ENCODE results near the gene TMEM39A. TPM values are rescaled to one million over a fixed set of nuclear protein-coding genes. Genes with fewer than 3 reads are reported as not detected.

The TMEM39A gene
- total RNA-seq, 5 donors from 2014 or later (not counting 1 experiment from before 2014, with no cell fraction given) = 35.4 to 59.5 (median 38.7) TPM

DNA sequence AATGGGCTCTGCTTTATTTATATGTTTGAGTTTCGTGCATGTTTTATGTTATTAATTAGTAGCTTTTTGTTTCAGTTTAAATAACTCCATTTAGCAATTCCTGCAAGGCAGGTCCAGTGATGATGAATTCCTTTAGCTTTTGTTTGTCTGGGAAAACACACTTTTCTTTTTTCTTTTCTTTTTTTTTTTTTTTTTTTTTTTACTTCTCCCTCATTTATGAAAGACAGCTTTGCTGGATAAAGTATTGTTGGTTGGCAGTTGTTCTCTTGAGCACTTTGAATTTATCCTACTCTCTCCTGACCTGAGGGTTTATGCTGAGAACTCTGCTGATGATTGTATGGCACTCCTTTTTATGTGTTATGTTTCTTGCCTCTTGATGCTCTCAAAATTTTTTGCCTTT, 35.7 kb downstream of the TMEM39A start:
- Histone ChIP-seq H3K27me3 (replicated peaks in 1 of 2; ENCODE audit: control insufficient read depth in 2 of 2, extremely low read depth in 1 of 2, insufficient read depth in 2 of 2, low read length in 1 of 2) (no peaks in the 10 kb centered on the region), H3K4me3 (ENCODE audit: control insufficient read depth in 1 of 2, extremely low read depth in 1 of 2, low read length in 1 of 2) (no peak overlapping the region), H3K27ac (ENCODE audit: low read length) (no peak overlapping the region), H3K36me3 (ENCODE audit: control insufficient read depth in 2 of 2, extremely low read depth in 1 of 2, insufficient read depth in 1 of 2, low read length in 1 of 2) (peaks cover 0 to 24% of the 10 kb centered on the region in 2 donors), H3K9me3 (peaks cover 9% of the 10 kb centered on the region), H3K4me1 (ENCODE audit: control insufficient read depth in 1 of 2, extremely low read depth in 1 of 2, insufficient read depth in 2 of 2, low read length in 2 of 2) (no peaks in the 10 kb centered on the region)
- peak in 1 of 35 experiments; percentile 9 for DNase-seq
- ATAC-seq (replicated peaks in 1 of 4) = no peak
- no peaks in the 10 kb centered on the region for H3K4me1 Mint-ChIP-seq
- no peaks in the 10 kb centered on the region for H3K27me3 Mint-ChIP-seq
- WGBS (ENCODE audit: insufficient coverage) = no CpG with 5 or more reads among the region's 1 CpG
- no peak overlapping the region for H3K27ac Mint-ChIP-seq
- H3K4me3 Mint-ChIP-seq = no peak overlapping the region
- ChIA-PET POLR2A (no interaction called here), CTCF (interaction anchor here in 1 of 2 donors (0.7 kb wide), 1 partner anchor 21 kb away, joined by 3 read pairs; no protein-coding TSS in a partner anchor)
- H3K36me3 Mint-ChIP-seq = peaks cover 62% of the 10 kb centered on the region
- peaks cover 34 to 70% (median 52%) of the 10 kb centered on the region in 3 donors for H3K9me3 Mint-ChIP-seq

GRCh38 chr3:119420196-119420595, 43.2 kb downstream of the TMEM39A start:
- ChIA-PET POLR2A (no interaction called here), CTCF (no interaction called here)
- H3K27me3 ChIP-seq (replicated peaks in 1 of 2; ENCODE audit: control insufficient read depth in 2 of 2, extremely low read depth in 1 of 2, insufficient read depth in 2 of 2, low read length in 1 of 2) = no peaks in the 10 kb centered on the region
- no peak overlapping the region for H3K4me3 Mint-ChIP-seq
- H3K9me3 Mint-ChIP-seq = peaks cover 8 to 11% (median 9%) of the 10 kb centered on the region in 3 donors
- H3K4me3 ChIP-seq (ENCODE audit: control insufficient read depth in 1 of 2, extremely low read depth in 1 of 2, low read length in 1 of 2) = no peak overlapping the region
- no peaks in the 10 kb centered on the region for H3K9me3 ChIP-seq
- no peak overlapping the region for H3K27ac Mint-ChIP-seq
- no peak for ATAC-seq (replicated peaks in 1 of 4)
- H3K4me1 Mint-ChIP-seq = peaks cover 8 to 13% (median 10%) of the 10 kb centered on the region in 3 donors
- no CpG with 5 or more reads among the region's 2 CpGs for WGBS (ENCODE audit: insufficient coverage)
- peak in 1 of 35 experiments; percentile 12 for DNase-seq
- no peak overlapping the region for H3K27ac ChIP-seq (ENCODE audit: low read length)
- H3K27me3 Mint-ChIP-seq = no peaks in the 10 kb centered on the region
- peaks cover 11% of the 10 kb centered on the region for H3K36me3 Mint-ChIP-seq
- no peaks in the 10 kb centered on the region for H3K36me3 ChIP-seq (ENCODE audit: control insufficient read depth in 2 of 2, extremely low read depth in 1 of 2, insufficient read depth in 1 of 2, low read length in 1 of 2)
- H3K4me1 ChIP-seq (ENCODE audit: control insufficient read depth in 1 of 2, extremely low read depth in 1 of 2, insufficient read depth in 2 of 2, low read length in 2 of 2) = no peaks in the 10 kb centered on the region

GRCh38 chr3:119418641-119419040, 44.8 kb downstream of the TMEM39A start:
- POLR2A ChIA-PET = no interaction called here
- no peak for ATAC-seq (replicated peaks in 1 of 4)
- Histone ChIP-seq H3K27me3 (replicated peaks in 1 of 2; ENCODE audit: control insufficient read depth in 2 of 2, extremely low read depth in 1 of 2, insufficient read depth in 2 of 2, low read length in 1 of 2) (no peaks in the 10 kb centered on the region), H3K36me3 (ENCODE audit: control insufficient read depth in 2 of 2, extremely low read depth in 1 of 2, insufficient read depth in 1 of 2, low read length in 1 of 2) (peaks cover 0 to 8% of the 10 kb centered on the region in 2 donors), H3K4me3 (ENCODE audit: control insufficient read depth in 1 of 2, extremely low read depth in 1 of 2, low read length in 1 of 2) (no peak overlapping the region), H3K9me3 (no peaks in the 10 kb centered on the region), H3K4me1 (ENCODE audit: control insufficient read depth in 1 of 2, extremely low read depth in 1 of 2, insufficient read depth in 2 of 2, low read length in 2 of 2) (no peaks in the 10 kb centered on the region), H3K27ac (ENCODE audit: low read length) (no peak overlapping the region)
- H3K9me3 Mint-ChIP-seq = peaks cover 2 to 9% (median 3%) of the 10 kb centered on the region in 3 donors
- H3K4me1 Mint-ChIP-seq = peaks cover 8 to 13% (median 10%) of the 10 kb centered on the region in 3 donors
- CTCF ChIA-PET = no interaction called here
- H3K27me3 Mint-ChIP-seq = no peaks in the 10 kb centered on the region
- H3K27ac Mint-ChIP-seq = no peak overlapping the region
- no peak for DNase-seq
- no peak overlapping the region for H3K4me3 Mint-ChIP-seq
- H3K36me3 Mint-ChIP-seq = peaks cover 18% of the 10 kb centered on the region

DNA sequence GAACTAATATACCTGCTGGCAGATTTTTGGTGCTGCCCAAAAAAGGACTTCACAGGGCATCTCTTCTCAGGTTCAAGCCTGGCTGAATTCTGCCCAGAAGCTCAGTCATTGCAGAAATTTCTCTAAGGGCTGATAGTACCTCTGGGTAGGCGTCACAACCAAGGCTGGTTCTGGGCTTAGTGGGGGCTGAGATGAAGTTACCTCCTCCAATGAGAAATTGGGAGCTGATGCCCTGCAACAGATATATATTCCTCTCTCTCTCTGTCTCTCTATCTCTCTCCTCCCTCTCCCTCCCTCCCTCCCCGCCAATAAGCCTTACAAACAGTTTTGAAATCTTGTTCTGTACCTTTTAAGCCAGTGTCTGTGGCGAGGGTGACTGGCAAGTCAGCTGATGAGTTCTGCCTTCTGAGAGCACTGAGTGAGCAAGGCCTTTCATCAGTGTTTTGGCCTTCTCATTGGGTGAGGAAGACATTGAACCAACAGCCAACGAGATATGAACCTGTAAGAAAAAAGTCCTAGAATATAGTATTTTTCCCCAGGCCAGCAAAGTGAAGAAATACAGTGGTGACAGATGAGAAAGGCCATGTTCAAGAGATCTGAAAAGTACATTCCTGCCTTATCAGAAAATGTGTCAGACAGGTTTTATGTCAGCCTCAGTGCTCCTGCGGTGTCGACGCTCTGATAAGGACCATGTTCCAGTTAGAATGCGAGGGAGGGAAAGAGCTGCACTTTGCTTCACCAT, 45.5 kb downstream of the TMEM39A start:
- H3K9me3 ChIP-seq = no peaks in the 10 kb centered on the region
- H3K4me1 Mint-ChIP-seq = peaks cover 8 to 13% (median 10%) of the 10 kb centered on the region in 3 donors
- H3K27me3 ChIP-seq (replicated peaks in 1 of 2; ENCODE audit: control insufficient read depth in 2 of 2, extremely low read depth in 1 of 2, insufficient read depth in 2 of 2, low read length in 1 of 2) = no peaks in the 10 kb centered on the region
- POLR2A ChIA-PET = interaction anchor here in 1 of 2 donors (0.5 kb wide), 1 partner anchor 14 kb away, joined by 3 read pairs; no protein-coding TSS in a partner anchor
- ATAC-seq (replicated peaks in 1 of 4) (no peak), DNase-seq (no peak)
- no peak overlapping the region for H3K27ac Mint-ChIP-seq
- no peak overlapping the region for H3K4me3 Mint-ChIP-seq
- CTCF ChIA-PET = no interaction called here
- H3K36me3 Mint-ChIP-seq = peaks cover 19% of the 10 kb centered on the region
- no peaks in the 10 kb centered on the region for H3K27me3 Mint-ChIP-seq
- peaks cover 0 to 8% (median 2%) of the 10 kb centered on the region in 3 donors for H3K9me3 Mint-ChIP-seq
- no peak overlapping the region for H3K27ac ChIP-seq (ENCODE audit: low read length)
- peaks cover 0 to 8% of the 10 kb centered on the region in 2 donors for H3K36me3 ChIP-seq (ENCODE audit: control insufficient read depth in 2 of 2, extremely low read depth in 1 of 2, insufficient read depth in 1 of 2, low read length in 1 of 2)
- H3K4me1 ChIP-seq (ENCODE audit: control insufficient read depth in 1 of 2, extremely low read depth in 1 of 2, insufficient read depth in 2 of 2, low read length in 2 of 2) = no peaks in the 10 kb centered on the region
- no peak overlapping the region for H3K4me3 ChIP-seq (ENCODE audit: control insufficient read depth in 1 of 2, extremely low read depth in 1 of 2, low read length in 1 of 2)
- 100% methylated on average over 1 of the region's 8 CpGs for WGBS (ENCODE audit: insufficient coverage)

- POLR2A ChIA-PET = no interaction called here
Measured at GRCh38 chr3:119416873-119417272, 46.5 kb downstream of the TMEM39A start.

DNA sequence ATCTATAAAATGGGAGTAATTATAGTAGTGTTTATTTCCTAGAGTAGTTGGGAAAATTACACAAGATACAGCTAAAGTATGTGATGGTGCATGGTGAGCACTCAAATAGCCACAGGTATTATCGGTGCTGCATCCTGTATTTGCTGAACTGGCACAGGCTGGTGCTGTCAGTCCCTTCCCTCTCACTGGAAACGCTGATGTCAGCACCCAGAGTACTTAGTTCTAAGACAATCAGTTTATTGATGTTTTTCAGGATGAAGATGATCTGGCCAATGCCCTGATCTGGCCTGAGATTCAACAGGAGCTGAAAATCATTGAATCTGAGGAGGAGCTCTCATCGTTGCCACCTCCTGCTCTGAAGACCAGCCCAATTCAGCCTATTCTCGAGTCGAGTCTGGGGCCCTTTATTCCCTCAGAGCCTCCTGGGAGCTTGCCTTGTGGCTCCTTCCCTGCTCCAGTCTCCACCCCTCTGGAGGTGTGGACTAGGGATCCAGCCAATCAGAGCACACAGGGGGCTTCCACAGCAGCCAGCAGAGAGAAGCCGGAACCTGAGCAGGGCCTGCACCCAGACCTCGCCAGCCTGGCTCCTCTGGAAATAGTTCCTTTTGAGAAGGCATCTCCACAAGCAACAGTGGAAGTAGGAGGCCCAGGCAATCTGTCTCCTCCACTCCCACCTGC, 49.7 kb downstream of the TMEM39A start:
- WGBS (ENCODE audit: insufficient coverage) = 94% methylated on average over 5 of the region's 7 CpGs
- Mint-ChIP-seq H3K4me1 (no peaks in the 10 kb centered on the region), H3K36me3 (peaks cover 39% of the 10 kb centered on the region), H3K27me3 (no peaks in the 10 kb centered on the region), H3K27ac (no peak overlapping the region), H3K9me3 (no peaks in the 10 kb centered on the region), H3K4me3 (no peak overlapping the region)
- Histone ChIP-seq H3K27ac (ENCODE audit: low read length) (no peak overlapping the region), H3K4me3 (ENCODE audit: control insufficient read depth in 1 of 2, extremely low read depth in 1 of 2, low read length in 1 of 2) (no peak overlapping the region), H3K27me3 (replicated peaks in 1 of 2; ENCODE audit: control insufficient read depth in 2 of 2, extremely low read depth in 1 of 2, insufficient read depth in 2 of 2, low read length in 1 of 2) (no peaks in the 10 kb centered on the region), H3K9me3 (no peaks in the 10 kb centered on the region), H3K4me1 (ENCODE audit: control insufficient read depth in 1 of 2, extremely low read depth in 1 of 2, insufficient read depth in 2 of 2, low read length in 2 of 2) (no peaks in the 10 kb centered on the region), H3K36me3 (ENCODE audit: control insufficient read depth in 2 of 2, extremely low read depth in 1 of 2, insufficient read depth in 1 of 2, low read length in 1 of 2) (peaks cover 0 to 11% of the 10 kb centered on the region in 2 donors)
- CTCF ChIA-PET = interaction anchor here in 1 of 2 donors (0.5 kb wide), 1 partner anchor 248 kb away, joined by 3 read pairs; no protein-coding TSS in a partner anchor
- ATAC-seq (replicated peaks in 1 of 4) (no peak), DNase-seq (no peak)
- POLR2A ChIA-PET = no interaction called here

More at GRCh38 chr3:119416873-119417272, 46.5 kb downstream of the TMEM39A start:
- WGBS (ENCODE audit: insufficient coverage) = no CpG with 5 or more reads among the region's 1 CpG
- H3K27me3 ChIP-seq (replicated peaks in 1 of 2; ENCODE audit: control insufficient read depth in 2 of 2, extremely low read depth in 1 of 2, insufficient read depth in 2 of 2, low read length in 1 of 2) = no peaks in the 10 kb centered on the region
- Mint-ChIP-seq H3K4me3 (no peak overlapping the region), H3K36me3 (peaks cover 19% of the 10 kb centered on the region), H3K27ac (no peak overlapping the region), H3K9me3 (no peaks in the 10 kb centered on the region), H3K27me3 (no peaks in the 10 kb centered on the region), H3K4me1 (peaks cover 5 to 6% (median 6%) of the 10 kb centered on the region in 3 donors)
- no peak overlapping the region for H3K27ac ChIP-seq (ENCODE audit: low read length)
- peaks cover 0 to 8% of the 10 kb centered on the region in 2 donors for H3K36me3 ChIP-seq (ENCODE audit: control insufficient read depth in 2 of 2, extremely low read depth in 1 of 2, insufficient read depth in 1 of 2, low read length in 1 of 2)
- ATAC-seq (replicated peaks in 1 of 4) (no peak), DNase-seq (no peak)
- CTCF ChIA-PET = no interaction called here
- no peaks in the 10 kb centered on the region for H3K4me1 ChIP-seq (ENCODE audit: control insufficient read depth in 1 of 2, extremely low read depth in 1 of 2, insufficient read depth in 2 of 2, low read length in 2 of 2)
- no peaks in the 10 kb centered on the region for H3K9me3 ChIP-seq
- no peak overlapping the region for H3K4me3 ChIP-seq (ENCODE audit: control insufficient read depth in 1 of 2, extremely low read depth in 1 of 2, low read length in 1 of 2)
